CD4-positive, alpha-beta T cell treated with Interleukin-4 for 4 hours (primary cell): ENCODE results near the gene GRIN2C.

Source experiments
- DNase-seq: peaks from one replicate; pipeline ENCODE4 v3.0.0-alpha.2; 2020

GRIN2C gene

DNA sequence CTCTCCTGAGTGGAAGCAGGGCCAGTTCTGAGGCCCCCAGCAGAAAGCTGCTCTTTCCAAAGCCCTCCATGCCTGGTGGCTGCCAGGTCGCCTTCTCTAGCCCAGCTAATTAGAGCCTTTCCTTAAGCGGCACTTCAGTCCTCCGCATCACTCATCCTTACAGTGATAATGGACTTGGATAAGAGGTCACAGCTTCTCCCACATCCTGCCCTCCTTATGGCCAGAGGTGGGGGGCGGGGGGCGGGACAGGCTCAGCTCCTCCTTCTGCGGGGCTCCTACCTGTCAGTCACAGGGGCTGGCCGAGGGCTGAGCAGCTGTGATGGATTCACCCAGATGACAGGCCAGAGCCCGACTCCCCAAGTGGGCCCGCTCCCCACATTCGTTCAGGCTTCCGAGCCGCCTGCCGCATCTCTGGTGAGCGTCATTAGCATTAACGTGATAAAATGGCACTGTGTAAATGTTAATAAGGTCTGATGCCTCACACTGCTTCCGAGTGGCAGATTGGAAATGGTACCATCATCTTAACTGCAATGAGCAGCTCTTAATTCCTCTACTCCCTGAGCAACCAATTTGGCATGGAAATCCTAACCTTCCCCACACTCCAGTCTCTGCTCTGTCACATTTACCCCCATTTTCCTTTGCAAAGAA lies 41.3 kb downstream of the GRIN2C start:
- DNase-seq, result no peak

DNA sequence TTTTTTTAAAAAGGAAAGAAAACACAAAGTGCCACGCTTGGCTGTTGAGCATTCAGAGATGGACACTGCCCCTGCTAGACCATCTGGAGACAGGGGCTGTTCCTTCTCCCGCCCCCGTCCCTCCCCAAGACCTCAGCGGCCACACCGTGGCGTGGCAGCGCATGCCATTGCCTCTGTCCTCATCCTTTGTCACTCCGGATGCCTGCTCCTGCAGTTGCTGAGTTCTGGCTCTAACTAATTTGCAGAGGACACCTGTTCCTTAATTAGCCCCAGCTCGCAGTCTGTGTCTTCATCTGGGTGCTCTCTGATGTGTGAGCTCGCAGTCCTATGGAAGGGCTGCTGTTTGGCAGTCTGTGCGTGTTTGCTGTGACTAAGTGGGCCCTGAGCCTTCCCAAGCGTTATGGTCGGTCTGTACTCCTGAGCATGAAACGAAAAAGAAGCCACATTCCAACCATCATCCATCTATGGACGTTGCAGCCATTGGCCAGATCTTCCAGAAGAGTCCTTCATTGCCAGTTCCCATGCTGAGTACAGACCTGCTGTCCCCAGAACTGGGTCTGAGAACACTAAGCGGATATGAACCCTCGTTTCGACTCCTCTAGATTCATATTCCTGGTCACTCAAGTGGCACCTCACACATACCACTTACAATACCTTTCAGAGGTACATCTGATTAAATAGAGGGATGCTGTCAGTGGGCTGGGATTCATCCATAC lies 42.6 kb downstream of the GRIN2C start:
- DNase-seq, result no peak

DNA sequence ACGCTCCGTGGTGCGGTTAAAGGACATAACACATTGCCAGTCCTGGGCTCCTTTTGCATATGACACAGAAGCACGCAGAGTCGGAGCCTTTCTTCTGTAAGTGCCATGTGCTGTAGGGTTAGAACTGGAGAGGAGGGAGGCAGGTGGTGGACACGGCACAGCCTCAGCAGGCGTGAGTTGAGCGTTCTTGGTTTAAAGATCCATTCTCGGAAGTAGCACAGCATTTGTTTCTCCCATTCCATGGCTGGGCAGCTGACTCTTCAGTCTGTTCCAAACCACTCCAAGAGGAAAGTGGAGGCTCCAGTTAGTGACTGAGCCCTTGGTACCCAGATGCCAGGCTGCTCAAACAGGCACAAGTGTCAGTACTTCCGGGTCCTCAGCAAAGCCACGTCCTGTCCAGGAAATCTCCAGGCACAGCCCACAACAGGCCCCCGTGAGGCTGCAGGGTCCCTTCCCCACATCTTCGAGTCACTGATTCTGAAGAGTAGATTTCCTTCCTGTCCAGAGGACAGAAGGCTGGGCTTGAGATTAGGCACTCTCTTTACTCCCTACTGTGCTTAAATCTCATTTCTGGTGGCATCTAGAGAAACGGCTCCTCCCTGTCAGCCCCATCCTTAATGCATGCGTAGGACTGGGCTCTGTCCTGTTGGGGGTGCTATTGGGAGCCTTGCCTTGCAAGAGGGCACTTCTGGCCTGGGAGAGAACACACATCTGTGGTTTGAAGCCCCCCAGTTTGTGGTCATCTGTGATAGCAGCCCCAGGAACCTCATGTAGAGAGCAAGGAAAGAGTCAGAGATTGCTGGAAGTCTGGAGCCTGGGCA lies 43.9 kb downstream of the GRIN2C start:
- no peak for DNase-seq

DNA sequence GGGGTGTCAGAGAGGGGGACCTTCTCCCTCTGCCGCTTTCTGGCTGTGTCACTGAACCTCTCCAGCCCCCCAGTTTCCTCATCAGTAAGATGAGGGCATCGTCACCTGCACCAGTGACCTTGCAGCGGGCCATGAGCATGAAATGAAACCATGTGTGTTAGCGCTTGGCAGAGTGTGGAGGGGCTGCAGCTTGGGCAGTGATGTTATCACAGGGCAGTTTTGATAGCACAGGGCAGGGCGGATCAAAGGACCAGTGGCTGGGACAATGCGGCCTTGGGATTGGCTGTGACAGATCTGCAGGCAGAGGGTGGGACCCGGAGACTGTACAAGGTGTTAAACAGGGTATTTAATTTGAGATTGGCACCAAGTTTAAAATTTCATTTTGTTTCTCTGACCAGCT lies 44.6 kb downstream of the GRIN2C start:
- DNase-seq, result no peak

DNA sequence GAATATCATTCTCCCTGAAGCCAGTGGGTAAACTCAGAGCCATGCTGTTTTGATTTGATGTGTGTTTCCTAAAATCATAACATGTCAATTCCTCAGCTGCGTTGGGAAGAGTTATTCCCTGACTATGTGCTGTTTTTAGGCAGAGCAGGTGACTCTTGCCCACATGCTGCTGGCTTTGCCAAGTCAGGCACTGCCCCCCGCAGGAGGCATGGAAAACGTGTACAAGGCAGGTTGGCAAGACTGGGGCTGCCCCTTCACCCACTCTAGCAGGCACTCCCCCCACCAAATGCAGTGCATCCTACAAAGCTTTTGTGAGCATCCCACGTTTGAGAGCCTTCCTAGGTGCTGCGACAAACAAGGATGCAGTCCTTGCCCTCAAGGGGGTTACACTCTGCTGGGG lies 45.2 kb downstream of the GRIN2C start:
- DNase-seq, result no peak

DNA sequence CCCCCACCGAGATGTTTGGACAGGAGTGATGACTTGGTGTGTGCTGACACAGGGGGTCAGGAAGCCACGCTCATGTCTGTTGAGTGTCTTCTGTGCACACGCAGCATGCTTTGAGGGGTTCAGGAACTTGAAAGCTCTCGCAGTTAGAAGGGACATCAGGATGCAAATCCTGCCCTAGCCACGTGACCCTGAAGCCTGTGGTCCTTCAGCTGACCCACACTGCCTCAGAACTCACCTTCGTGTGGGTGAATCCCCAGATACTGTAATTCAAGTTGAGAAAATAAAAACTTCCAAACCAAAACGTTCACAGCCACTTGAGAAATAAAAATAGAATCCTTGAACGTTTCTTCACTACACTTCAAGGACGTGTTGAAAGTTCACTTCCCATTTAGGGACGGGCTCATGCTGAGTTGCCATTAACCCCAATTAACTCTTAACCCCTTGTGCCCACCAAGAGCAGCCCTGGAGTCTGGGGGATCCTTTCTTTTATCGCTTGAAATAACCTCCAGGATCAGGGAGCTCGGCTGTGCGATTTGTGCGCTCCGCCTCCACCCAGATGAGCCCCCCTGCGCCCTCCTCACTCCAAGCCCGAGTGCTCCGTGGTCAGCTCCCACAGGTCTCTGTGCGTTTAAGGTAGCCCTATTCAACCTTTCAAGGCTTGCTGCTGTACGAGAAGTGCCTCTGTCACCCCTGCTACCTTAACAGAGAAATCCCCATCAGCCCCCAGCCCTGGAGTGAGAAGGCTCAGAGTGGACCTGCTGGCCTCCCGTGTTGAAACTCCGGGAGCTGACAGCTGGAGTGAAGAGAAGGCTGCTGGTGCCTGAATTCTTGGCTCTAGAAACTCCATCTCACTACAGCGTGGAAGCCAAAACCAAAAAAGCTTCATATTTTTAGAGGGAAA lies 47.3 kb downstream of the GRIN2C start:
- no peak for DNase-seq

DNA sequence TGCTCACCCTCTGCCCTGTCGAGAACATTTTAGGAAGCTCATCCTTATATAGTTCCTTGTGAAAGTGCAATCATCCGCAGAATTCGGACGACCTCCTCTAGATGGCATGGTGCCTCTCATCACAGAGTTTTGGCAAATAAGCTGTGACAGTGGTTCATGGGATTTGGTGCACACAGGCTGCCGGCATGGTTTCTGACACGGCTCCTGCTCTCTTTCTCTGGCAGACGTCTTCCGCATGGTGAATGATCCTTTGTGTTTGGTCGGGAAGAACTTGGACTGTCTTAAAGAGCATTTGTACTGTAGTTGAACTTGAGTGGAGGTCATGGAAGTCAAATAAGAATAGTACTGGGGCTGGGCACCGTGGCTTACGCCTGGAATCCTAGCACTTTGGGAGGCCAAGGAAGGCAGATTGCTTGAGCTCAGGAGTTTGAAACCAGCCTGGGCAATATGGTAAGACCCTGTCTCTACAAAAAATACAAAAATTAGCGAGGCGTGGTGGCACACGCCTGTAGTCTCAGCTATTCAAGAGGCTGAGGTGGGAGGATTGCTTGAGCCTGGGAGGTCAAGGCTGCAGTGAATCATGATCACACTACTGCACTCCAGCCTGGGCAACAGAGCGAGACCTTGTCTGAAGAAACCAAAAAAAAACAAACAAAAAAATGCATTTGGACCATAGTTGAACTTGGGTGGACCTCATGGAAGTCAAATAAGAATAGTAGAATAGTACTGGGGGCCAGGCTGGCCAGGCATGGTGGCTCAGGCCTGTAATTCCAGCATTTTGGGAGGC lies 48.8 kb downstream of the GRIN2C start:
- no peak for DNase-seq

DNA sequence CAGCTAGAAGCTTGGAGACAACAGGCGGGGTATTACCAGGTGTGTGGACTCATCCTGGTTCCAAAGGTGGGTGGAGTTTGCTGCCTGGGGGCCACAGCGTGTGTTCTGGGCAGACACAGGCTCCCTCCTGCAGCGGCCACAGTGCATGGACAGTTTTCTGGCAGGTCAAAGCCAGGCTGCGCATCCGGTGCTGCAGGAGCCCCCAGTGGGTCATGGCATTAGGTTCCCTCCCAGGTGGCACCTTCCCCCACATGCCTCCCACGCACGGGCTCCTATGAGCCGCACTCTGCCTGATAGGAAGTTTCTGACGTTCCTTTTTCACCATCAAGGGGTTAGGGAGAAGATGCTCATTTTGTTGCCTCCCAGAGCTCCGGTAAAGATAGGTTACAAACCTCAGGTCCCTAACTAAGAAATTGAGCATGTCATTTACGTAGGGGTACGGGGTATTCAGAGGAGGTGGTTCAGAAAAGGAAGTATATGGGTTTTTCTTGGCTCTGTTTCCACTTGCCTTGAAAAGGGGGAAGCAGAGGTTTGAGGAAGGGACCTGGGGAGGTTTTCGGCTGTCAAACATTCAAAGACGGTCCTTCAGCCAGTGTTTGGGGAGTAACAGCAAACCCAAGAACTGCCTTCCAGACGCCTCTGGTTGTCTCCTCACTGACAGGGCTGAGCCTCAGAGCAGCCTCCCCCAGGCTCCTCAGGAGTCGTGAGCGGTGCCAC lies 50.8 kb downstream of the GRIN2C start:
- no peak for DNase-seq

DNA sequence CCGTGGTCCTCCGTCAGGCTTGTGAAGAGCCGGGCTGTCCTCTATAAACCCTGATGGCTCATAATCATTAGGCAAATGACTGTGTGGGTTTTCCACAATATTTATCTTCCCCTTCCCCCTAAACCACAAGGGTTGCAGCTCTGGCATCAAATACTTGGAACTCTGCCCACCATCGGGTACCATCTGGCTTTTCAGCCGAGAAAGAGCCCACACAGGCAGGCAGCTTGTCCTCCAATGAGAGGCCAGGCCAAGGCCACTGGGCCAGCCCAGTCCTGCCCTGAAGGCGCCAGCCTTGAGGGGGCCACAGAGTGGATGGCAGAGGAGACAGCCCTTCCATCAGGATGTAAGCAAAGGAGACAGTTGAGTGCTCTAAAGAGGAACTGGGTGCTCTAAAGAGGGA lies 51.8 kb downstream of the GRIN2C start:
- no peak for DNase-seq

DNA sequence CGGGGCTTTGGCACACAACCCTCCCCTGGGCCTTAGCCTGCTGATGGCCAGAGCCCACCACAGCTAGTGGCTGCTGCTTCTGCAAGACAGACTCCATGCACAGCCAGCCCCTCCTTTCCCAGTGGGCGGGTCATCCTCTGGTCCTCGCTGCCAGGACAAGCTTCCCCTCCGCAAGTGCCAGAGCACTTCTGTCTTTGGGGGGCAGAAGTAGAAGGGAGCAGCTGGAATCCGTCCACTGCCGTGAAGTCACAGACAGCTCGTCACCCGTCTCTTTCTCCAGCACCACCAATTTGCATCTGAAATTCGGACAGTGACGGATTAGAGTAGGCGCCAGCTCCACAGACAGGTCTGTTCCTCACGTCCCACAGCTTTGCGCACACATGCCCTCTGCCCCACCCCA lies 52.2 kb downstream of the GRIN2C start:
- DNase-seq, result no peak

DNA sequence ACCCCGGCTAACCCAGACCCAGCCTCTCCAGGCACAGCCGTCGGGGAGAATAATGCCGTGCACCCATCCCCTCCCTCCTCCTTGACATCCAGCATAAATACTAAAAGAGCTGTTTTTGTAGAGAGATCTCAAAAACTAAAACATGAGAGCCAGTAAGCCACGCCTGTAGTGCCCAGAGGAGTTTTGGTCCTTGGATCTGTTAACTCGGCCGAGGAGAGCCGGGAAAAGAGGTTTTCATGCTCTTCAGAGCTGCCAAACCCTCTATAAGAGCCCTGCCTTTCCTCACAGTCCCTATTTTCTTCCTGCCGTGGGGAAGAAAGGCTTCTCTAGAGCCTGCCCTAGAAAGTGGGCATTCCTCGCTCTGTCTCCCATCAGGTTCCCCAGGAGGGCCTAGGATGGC lies 53.4 kb downstream of the GRIN2C start:
- no peak for DNase-seq

DNA sequence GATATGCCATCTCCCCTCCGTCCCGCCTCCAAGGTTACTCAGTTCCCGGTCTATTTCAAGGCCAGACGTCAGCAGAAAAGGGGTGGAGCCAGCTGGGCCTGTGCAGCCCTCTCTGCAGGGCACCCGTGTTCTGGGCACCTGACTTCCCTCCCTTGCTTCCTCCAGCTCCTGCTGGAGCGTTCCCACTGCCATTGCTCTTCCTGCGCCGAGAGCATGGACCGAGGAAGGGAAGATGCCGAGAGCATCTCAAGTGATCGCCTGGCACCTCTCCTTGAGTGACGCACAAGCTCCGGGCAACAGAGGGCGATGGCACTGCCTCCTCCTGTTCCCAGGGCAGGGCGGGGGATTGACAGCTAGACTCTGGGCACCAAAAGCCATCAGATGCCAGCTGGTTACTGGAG lies 54.1 kb downstream of the GRIN2C start:
- no peak for DNase-seq

DNA sequence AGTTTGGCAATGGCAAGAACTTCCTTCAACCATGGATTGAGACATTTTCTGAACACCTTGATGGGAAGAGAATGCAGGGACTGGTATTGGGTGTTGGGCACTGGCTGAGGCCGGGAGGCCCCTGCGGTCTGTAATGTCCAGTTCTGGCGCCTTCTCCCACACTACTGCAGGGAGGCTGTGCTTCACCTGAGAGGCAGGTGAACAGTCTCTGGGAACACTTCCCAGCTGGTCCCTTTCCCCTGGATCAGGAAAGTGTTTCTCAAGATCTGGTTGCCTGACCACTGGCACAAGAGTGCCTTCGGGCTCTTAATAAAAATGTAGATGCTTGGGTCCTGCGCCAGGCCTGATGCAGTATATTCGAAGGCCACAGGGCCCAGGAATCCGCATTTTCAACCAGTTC lies 55.0 kb downstream of the GRIN2C start:
- DNase-seq, result no peak

DNA sequence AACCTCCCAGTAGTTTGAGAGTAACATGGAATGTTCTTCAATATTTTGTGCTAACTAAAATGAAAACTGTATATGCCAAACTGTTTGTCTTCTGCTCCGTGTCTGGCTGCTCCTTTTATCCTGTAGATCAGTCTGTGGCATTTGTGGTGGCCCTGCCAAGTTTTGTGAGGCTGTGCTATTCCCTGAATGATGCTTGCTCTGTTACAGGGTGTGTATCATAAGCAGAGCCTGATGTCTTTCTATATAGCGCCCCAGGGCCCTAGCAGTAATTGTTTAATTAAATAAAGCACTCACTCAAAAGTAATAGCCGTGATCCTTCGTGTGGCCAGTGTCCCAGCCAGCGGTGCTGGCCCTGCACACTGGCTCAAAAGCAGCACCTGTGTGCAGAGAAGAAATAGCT lies 55.7 kb downstream of the GRIN2C start:
- no peak for DNase-seq

DNA sequence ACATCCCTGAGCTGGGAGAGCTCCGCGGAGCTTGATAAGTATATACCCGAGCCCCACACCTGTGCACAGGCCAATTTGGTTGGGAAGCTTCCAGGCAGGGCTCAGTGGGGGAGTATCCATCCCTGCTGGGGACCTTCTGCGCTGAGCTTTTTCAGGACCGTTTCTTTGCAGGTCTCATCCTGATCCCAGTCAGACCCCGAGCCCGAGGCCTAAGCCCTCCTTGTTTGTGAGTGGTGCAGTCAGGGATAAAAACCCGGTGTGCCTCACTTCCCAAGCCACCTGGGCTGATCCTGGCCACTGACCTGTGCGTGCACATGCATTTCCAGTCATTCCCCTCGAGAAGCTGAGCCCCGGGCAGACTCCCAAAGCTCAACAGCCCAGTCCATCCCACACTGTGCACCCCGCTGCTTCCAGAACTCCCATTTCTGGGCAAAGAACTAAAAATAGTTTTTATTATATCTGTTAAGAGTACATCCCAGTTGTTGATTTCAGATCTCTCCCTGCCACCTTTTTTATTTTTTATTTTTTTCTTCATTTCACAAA lies 56.2 kb downstream of the GRIN2C start:
- no peak for DNase-seq

DNA sequence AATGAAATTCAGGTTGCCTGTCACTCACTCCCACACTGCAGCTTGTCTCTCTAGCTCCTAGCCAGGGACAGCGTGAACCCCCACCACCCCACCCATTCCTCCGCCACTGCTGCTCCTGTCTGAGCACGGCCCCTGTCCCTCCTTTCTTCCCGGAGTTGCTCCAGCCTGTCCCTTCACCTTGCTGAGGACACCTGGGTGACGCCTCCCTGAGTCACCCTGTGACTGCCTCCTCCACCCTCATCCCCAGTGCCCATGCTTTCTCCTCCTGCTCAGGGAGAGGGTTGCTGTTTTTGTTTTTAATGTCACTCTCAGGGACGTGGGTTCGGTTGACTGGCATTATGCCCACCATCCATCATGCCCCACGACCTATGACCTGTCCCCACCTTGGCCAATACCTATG lies 57.8 kb downstream of the GRIN2C start:
- no peak for DNase-seq

DNA sequence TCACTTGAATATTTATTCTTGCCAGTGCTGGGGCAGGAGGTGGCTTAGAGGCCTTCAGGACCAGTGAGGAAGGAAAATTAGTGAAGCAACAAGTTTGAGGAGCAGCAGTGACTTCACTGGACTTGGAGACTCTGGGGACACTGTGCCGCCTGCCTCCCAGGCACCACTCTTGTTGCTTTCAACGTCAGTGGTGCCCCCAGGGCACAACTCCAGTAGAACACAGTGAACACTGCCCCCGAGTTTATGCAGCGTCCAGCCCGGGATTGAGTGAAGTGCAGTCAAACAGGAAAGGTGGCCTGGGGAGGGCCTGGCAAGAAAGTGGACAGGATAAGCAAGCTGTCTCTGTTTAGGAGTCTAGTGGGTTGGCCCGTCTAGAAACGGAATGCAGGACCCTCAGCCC lies 59.2 kb downstream of the GRIN2C start:
- no peak for DNase-seq

DNA sequence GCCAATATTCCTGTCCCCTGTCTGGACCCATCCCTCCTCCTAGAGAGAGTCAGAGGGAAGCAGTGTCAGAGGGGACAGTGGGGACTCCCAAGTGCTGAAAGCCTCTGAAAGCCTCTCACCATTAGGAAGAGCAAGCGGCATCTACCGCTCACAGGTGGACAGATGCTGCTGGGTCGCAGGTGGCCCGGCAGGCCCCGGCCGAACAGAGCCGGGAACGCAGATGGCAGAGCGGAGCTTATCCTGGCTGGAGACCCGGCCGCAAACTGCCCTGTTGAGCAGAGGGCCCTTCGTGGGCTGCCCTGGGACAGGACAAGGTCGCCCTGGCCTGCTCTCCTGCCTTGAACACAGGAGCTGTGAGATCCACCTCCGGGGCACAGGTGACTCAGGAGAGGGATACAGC lies 60.6 kb downstream of the GRIN2C start:
- DNase-seq, result no peak

DNA sequence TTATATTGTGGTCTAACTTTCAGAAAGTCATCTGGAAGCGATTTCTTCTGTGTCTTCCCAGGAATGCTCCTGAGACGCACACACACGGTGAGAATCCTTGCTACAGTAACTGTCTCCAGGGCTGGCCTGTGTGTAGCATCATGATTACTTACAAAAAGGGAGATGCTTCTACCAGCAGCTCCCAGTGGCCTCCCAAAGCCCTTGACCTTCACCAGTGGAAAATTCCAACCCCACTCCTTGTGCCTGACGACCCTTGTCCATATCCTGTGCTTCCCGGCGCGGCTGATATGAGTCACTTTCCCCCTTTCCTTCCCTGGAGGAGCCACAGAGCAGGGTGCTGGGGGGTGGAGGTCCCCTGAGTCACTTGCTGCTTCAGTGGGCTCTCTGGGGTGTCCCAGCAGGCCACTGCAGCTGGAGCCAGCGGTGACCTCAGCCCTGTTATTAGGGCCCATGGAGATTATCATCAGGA lies 61.4 kb downstream of the GRIN2C start:
- no peak for DNase-seq

DNA sequence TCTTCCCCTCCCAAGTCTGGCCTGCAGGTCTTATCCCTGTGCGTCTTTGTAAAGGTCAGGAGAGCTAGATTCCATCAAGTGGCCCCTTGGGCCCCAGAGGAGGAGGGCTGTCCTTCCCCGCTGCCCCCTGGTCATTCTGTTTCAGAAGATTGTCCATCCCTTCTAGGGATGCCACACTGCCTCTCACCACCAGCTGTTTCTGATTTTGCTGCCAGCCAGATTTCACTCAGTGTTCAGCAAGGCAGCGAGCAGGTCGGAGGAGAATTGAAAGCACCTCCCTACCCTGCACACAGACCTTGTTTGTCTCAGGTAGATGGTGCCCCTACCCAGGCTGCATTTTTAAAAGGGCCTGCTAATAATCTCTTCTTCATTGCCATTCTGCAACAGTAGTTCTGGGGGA lies 61.9 kb downstream of the GRIN2C start:
- DNase-seq, result no peak

DNA sequence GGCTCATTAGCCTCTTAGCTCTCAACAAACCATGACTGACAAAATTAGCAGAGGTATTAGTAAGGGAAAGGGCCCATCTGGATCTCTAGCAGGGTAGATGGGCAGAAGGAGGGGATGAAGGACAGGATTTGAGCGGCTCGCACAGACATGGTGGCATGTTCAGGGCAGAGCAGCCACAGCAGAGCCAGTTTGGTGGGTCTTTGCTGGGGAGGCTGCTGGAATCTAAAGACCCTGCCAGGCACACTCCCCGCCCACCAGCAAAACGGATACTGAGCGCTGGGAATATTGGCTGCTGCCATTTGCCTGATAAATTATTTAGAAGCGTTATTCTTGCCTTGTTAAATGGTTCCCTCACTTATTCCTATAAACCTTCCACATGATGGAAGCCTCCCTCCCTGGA lies 62.8 kb downstream of the GRIN2C start:
- DNase-seq, result no peak
